GM18505 (cell line): ENCODE measurements around the gene WWOX.

Experiments
- ATAC-seq: cut with Tn5 transposase; IDR thresholded peaks from one replicate; pipeline ENCODE4 v1.9.1; 2021; ENCODE audit not compliant: unreplicated experiment
- POLR2A ChIP-seq: IDR thresholded peaks from 4 replicates; pipeline ENCODE4 v1.6.1; 2011; ENCODE audit warnings: borderline replicate concordance; ENCODE audit not compliant: insufficient read depth, insufficient read length; ENCODE audit errors: extremely low read depth

The WWOX gene

GRCh38 chr16:78096386-78096785 is 3.1 kb upstream of the WWOX start:
- TF ChIP-seq POLR2A: no peak
- no peak for ATAC-seq

GRCh38 chr16:78097548-78097947 is 1.9 kb upstream of the WWOX start:
- no peak for TF ChIP-seq POLR2A
- ATAC-seq: no peak

GRCh38 chr16:78098087-78098486 is 1.4 kb upstream of the WWOX start:
- TF ChIP-seq POLR2A: no peak

GRCh38 chr16:78098595-78099270 is 721 bp upstream of the WWOX start:
- no peak for TF ChIP-seq POLR2A
- no peak for ATAC-seq

More at GRCh38 chr16:78098087-78098486, 1.4 kb upstream of the WWOX start:
- no peak for ATAC-seq

GRCh38 chr16:78100112-78100467 is 636 bp downstream of the WWOX start:
- peak; percentile 34 for ATAC-seq
- no peak for TF ChIP-seq POLR2A

- no peak for TF ChIP-seq POLR2A
- no peak for ATAC-seq
These were observed 2.7 kb downstream of the WWOX start for GRCh38 chr16:78102122-78102660.

GRCh38 chr16:78102865-78103264 is 3.4 kb downstream of the WWOX start:
- TF ChIP-seq POLR2A: no peak

GRCh38 chr16:78105517-78105916 is 6.1 kb downstream of the WWOX start:
- ATAC-seq: no peak
- no peak for TF ChIP-seq POLR2A

More at GRCh38 chr16:78102865-78103264, 3.4 kb downstream of the WWOX start:
- ATAC-seq: no peak

GRCh38 chr16:78106686-78107085 is 7.2 kb downstream of the WWOX start:
- TF ChIP-seq POLR2A: no peak
- ATAC-seq: no peak

- no peak for TF ChIP-seq POLR2A
- no peak for ATAC-seq
These were observed 9.0 kb downstream of the WWOX start for GRCh38 chr16:78108451-78108850.

GRCh38 chr16:78113258-78113657 is 13.8 kb downstream of the WWOX start:
- TF ChIP-seq POLR2A: no peak
- no peak for ATAC-seq

GRCh38 chr16:78115659-78116058 is 16.2 kb downstream of the WWOX start:
- TF ChIP-seq POLR2A: no peak
- no peak for ATAC-seq

GRCh38 chr16:78116946-78117345 is 17.5 kb downstream of the WWOX start:
- ATAC-seq: no peak

GRCh38 chr16:78117391-78117790 is 17.9 kb downstream of the WWOX start:
- no peak for TF ChIP-seq POLR2A
- ATAC-seq: no peak

More at GRCh38 chr16:78116946-78117345, 17.5 kb downstream of the WWOX start:
- TF ChIP-seq POLR2A: no peak
